Peyer's patch (tissue), 4 donors: ENCODE results near the gene PRKD1.

Experiments
- CTCF ChIP-seq, 6 experiments: fragments of 450-650 bp in 4 of 6; fragments of 200-600 bp in 2 of 6; sonication (generic) in 1 of 6; IDR thresholded peaks; one replicate each; pipeline ENCODE4 v1.5.1; 2017 to 2019; ENCODE audit warnings: antibody characterized with exemption in 6 of 6, mild to moderate bottlenecking in 3 of 6, moderate library complexity in 1 of 6
- POLR2A ChIP-seq, 2 donors: fragments of 450-650 bp; IDR thresholded peaks; one replicate each; pipeline ENCODE4 v1.5.1; 2017; ENCODE audit warnings: antibody characterized with exemption in 2 of 2, mild to moderate bottlenecking in 2 of 2, moderate library complexity in 2 of 2

DNA sequence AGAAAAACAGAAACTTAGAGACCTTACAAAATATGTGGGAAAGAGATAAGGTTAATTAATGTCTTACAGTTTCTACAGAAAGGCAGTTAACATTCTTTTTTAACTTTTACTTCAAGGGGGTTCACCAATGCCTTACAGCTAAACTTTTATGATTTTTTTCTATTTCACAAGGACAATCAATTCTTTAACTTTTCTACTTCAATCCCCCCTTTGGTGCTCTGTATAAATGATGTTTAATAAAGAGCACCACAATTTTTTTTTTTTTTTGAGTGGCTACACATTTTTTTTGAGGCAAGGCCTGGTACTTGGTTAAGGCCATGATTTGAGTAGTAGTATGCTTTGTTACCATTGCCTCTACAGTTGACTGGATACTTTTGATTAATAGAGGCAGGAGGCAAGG lies 279.6 kb downstream of the PRKD1 start:
- no peak for TF ChIP-seq CTCF (IDR thresholded peaks at IDR 0.05)
- no peak for TF ChIP-seq POLR2A (IDR thresholded peaks at IDR 0.05)
